GM12878 (cell line): ENCODE measurements around the gene ADIG.

Experiments
- CEBPB ChIP-seq, 2 experiments: fragments of 150-350 bp in 1 of 2; IDR thresholded peaks; 2 replicates each; pipeline ENCODE4 v1.6.1; 2012 to 2014; ENCODE audit warnings: low read depth in 2 of 2, low read length in 2 of 2, borderline replicate concordance in 1 of 2, inconsistent platforms in 1 of 2
- CTCF ChIP-seq, 3 experiments: IDR thresholded peaks in 2 of 3; conservative IDR thresholded peaks in 1 of 3; 2 replicates each; pipeline ENCODE4 v1.5.1; 2011; ENCODE audit warnings: low read depth in 3 of 3, low read length in 3 of 3, mild to moderate bottlenecking in 3 of 3, control low read depth in 2 of 3, moderate library complexity in 2 of 3, inconsistent platforms in 1 of 3, mixed read lengths in 1 of 3; ENCODE audit not compliant: control insufficient read depth in 2 of 3, insufficient read depth in 1 of 3; ENCODE audit errors: extremely low read depth in 1 of 3
- CUX1 ChIP-seq: IDR thresholded peaks from 2 replicates; pipeline ENCODE4 v1.6.1; 2012; ENCODE audit warnings: improper control_type of control experiment, low read depth, low read length; ENCODE audit not compliant: insufficient replicate concordance
- HDGF ChIP-seq: fragments of 450-650 bp; IDR thresholded peaks from 2 replicates; pipeline ENCODE4 v1.6.1; 2016; ENCODE audit warnings: antibody characterized with exemption
- KDM1A ChIP-seq: fragments of 200-600 bp; sonication (generic); IDR thresholded peaks from 2 replicates; pipeline ENCODE4 v1.6.1; 2016; ENCODE audit warnings: borderline replicate concordance
- POLR2AphosphoS2 ChIP-seq: IDR thresholded peaks from 2 replicates; pipeline ENCODE4 v1.6.1; 2011; ENCODE audit warnings: low read depth, mild to moderate bottlenecking, low read length, improper control_type of control experiment, moderate library complexity
- POLR2AphosphoS5 ChIP-seq: IDR thresholded peaks from 2 replicates; pipeline ENCODE4 v1.6.1; 2011; ENCODE audit warnings: mild to moderate bottlenecking, low read length, inconsistent platforms
- TAF1 ChIP-seq: IDR thresholded peaks from 2 replicates; pipeline ENCODE4 v1.6.1; 2011; ENCODE audit warnings: mild to moderate bottlenecking, low read depth, low read length, borderline replicate concordance
- USF2 ChIP-seq: IDR thresholded peaks from 2 replicates; pipeline ENCODE4 v1.6.1; 2011; ENCODE audit warnings: low read depth, low read length, improper control_type of control experiment, borderline replicate concordance
- WRNIP1 ChIP-seq: IDR thresholded peaks from 2 replicates; pipeline ENCODE4 v1.6.1; 2011; ENCODE audit warnings: low read depth, low read length, improper control_type of control experiment, borderline replicate concordance

- TF ChIP-seq CUX1 (no peak), CTCF (IDR thresholded peaks at IDR 0.05 in 2 of 3, conservative IDR thresholded peaks at IDR 0.05 in 1 of 3; ENCODE audit: control insufficient read depth in 2 of 3, extremely low read depth in 1 of 3, insufficient read depth in 1 of 3, low read depth in 3 of 3, low read length in 3 of 3) (no peak), USF2 (no peak), HDGF (no peak), CEBPB (IDR thresholded peaks at IDR 0.05; ENCODE audit: borderline replicate concordance in 1 of 2, low read depth in 2 of 2, low read length in 2 of 2) (no peak), WRNIP1 (no peak), TAF1 (no peak), POLR2AphosphoS2 (no peak), POLR2AphosphoS5 (no peak), KDM1A (no peak)
Measured at GRCh38 chr20:38609815-38610214, 28.8 kb downstream of the ADIG start.
